PC-9 (cell line): Measurements from ENCODE around the gene VCAM1.

Experiments
- EZH2 ChIP-seq: fragments of 200-600 bp; sonication (generic); IDR thresholded peaks from 2 replicates; pipeline ENCODE4 v1.8.0; 2017; ENCODE audit warnings: antibody characterized with exemption, low read depth
- TF ChIP-seq, protein P1 (sequence below): fragments of 200-600 bp; sonication (generic); conservative IDR thresholded peaks from 2 replicates; pipeline ENCODE4 v1.6.1; 2017; ENCODE audit warnings: mixed run types, antibody characterized with exemption, mild to moderate bottlenecking, moderate library complexity

GRCh38 chr1:100713626-100714025 lies 5.9 kb upstream of the VCAM1 start:
- no peak for TF ChIP-seq EZH2
- TF ChIP-seq, protein P1, sequence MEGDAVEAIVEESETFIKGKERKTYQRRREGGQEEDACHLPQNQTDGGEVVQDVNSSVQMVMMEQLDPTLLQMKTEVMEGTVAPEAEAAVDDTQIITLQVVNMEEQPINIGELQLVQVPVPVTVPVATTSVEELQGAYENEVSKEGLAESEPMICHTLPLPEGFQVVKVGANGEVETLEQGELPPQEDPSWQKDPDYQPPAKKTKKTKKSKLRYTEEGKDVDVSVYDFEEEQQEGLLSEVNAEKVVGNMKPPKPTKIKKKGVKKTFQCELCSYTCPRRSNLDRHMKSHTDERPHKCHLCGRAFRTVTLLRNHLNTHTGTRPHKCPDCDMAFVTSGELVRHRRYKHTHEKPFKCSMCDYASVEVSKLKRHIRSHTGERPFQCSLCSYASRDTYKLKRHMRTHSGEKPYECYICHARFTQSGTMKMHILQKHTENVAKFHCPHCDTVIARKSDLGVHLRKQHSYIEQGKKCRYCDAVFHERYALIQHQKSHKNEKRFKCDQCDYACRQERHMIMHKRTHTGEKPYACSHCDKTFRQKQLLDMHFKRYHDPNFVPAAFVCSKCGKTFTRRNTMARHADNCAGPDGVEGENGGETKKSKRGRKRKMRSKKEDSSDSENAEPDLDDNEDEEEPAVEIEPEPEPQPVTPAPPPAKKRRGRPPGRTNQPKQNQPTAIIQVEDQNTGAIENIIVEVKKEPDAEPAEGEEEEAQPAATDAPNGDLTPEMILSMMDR = no peak
